ENCODE measurements around the gene TNFRSF12A. TPM values are rescaled to one million over a fixed set of nuclear protein-coding genes. Genes with fewer than 3 reads are reported as not detected.

TNFRSF12A gene
- total RNA-seq, 1 donor from 2014 or later: 44.3 TPM

GRCh38 chr16:3032624-3033023 is 12.5 kb downstream of the TNFRSF12A start:
- peaks cover 41% of the 10 kb centered on the region for H3K27me3 Mint-ChIP-seq
- H3K27ac Mint-ChIP-seq: no peak overlapping the region
- H3K36me3 Mint-ChIP-seq (ENCODE audit: insufficient read depth): peaks cover 3% of the 10 kb centered on the region
- peaks cover 5% of the 10 kb centered on the region for H3K4me1 Mint-ChIP-seq (ENCODE audit: low read depth)
- no peak overlapping the region for H3K4me3 Mint-ChIP-seq (ENCODE audit: low read depth)
- no peak for DNase-seq (ENCODE audit: low spot score, unreplicated experiment)
- no peak for TF ChIP-seq CTCF (IDR thresholded peaks at IDR 0.05; ENCODE audit: unreplicated experiment)
- H3K9me3 Mint-ChIP-seq (ENCODE audit: low read depth): no peaks in the 10 kb centered on the region

- Mint-ChIP-seq H3K36me3 (ENCODE audit: insufficient read depth) (no peaks in the 10 kb centered on the region), H3K27me3 (peaks cover 59% of the 10 kb centered on the region), H3K27ac (no peak overlapping the region), H3K9me3 (ENCODE audit: low read depth) (no peaks in the 10 kb centered on the region), H3K4me3 (ENCODE audit: low read depth) (peak overlapping the region; percentile 61), H3K4me1 (ENCODE audit: low read depth) (peaks cover 5% of the 10 kb centered on the region)
- DNase-seq (ENCODE audit: low spot score, unreplicated experiment): no peak
- no peak for TF ChIP-seq CTCF (IDR thresholded peaks at IDR 0.05; ENCODE audit: unreplicated experiment)
These were observed 15.3 kb downstream of the TNFRSF12A start for GRCh38 chr16:3035289-3035971.

- Mint-ChIP-seq H3K27ac (no peak overlapping the region), H3K4me3 (ENCODE audit: low read depth) (peak overlapping the region; percentile 61), H3K9me3 (ENCODE audit: low read depth) (no peaks in the 10 kb centered on the region), H3K27me3 (peaks cover 60% of the 10 kb centered on the region), H3K36me3 (ENCODE audit: insufficient read depth) (no peaks in the 10 kb centered on the region), H3K4me1 (ENCODE audit: low read depth) (peaks cover 4% of the 10 kb centered on the region)
- DNase-seq (ENCODE audit: low spot score, unreplicated experiment): no peak
- TF ChIP-seq CTCF (IDR thresholded peaks at IDR 0.05; ENCODE audit: unreplicated experiment): no peak
These were observed 16.0 kb downstream of the TNFRSF12A start for GRCh38 chr16:3035972-3036725.

- TF ChIP-seq CTCF (IDR thresholded peaks at IDR 0.05; ENCODE audit: unreplicated experiment): no peak
- no peaks in the 10 kb centered on the region for H3K36me3 Mint-ChIP-seq (ENCODE audit: insufficient read depth)
- H3K4me3 Mint-ChIP-seq (ENCODE audit: low read depth): peak within 1 kb of the TSS; percentile 64
- no peaks in the 10 kb centered on the region for H3K9me3 Mint-ChIP-seq (ENCODE audit: low read depth)
- H3K27me3 Mint-ChIP-seq: peaks cover 63% of the 10 kb centered on the region
- DNase-seq (ENCODE audit: low spot score, unreplicated experiment): no peak
- peaks cover 4% of the 10 kb centered on the region for H3K4me1 Mint-ChIP-seq (ENCODE audit: low read depth)
- peak within 1 kb of the TSS; percentile 49 for H3K27ac Mint-ChIP-seq
These were observed 16.7 kb downstream of the TNFRSF12A start, which contains the start of gene BICDL2 for GRCh38 chr16:3036726-3037315. Gene BICDL2 (minus strand): TSS chr16:3036944. CDS start chr16:3035496, 1,448 bp downstream.

- Mint-ChIP-seq H3K4me3 (ENCODE audit: low read depth) (no peak overlapping the region), H3K4me1 (ENCODE audit: low read depth) (peaks cover 4% of the 10 kb centered on the region), H3K27me3 (peaks cover 63% of the 10 kb centered on the region), H3K36me3 (ENCODE audit: insufficient read depth) (no peaks in the 10 kb centered on the region), H3K9me3 (ENCODE audit: low read depth) (no peaks in the 10 kb centered on the region), H3K27ac (no peak overlapping the region)
- no peak for DNase-seq (ENCODE audit: low spot score, unreplicated experiment)
- no peak for TF ChIP-seq CTCF (IDR thresholded peaks at IDR 0.05; ENCODE audit: unreplicated experiment)
These were observed 18.1 kb downstream of the TNFRSF12A start for GRCh38 chr16:3038256-3038655.

All from progenitor cell of endocrine pancreas (in vitro differentiated cells).